Right lobe of liver (tissue), 6 donors: ENCODE measurements around the gene CYP4F22. TPM values are rescaled to one million over a fixed set of nuclear protein-coding genes. Genes with fewer than 3 reads are reported as not detected.

Experiments
- ATAC-seq, 4 donors: fragments of 200-7000 bp; cut with Tn5 transposase; one replicate each; pipeline ENCODE4 v1.9.1; 2020; ENCODE audit warnings: mild to moderate bottlenecking in 4 of 4, moderate library complexity in 4 of 4
- DNase-seq, 3 donors: peaks; one replicate each; pipeline ENCODE4 v3.0.0-alpha.2; 2020
- H3K27ac ChIP-seq, 3 donors: fragments of 200-600 bp; one replicate each; pipeline ENCODE4 v1.8.0; 2022
- H3K27me3 ChIP-seq, 2 donors: fragments of 200-600 bp; one replicate each; pipeline ENCODE4 v1.8.0; 2022
- H3K36me3 ChIP-seq, 4 donors: fragments of 200-600 bp; sonication (generic) in 1 of 4; one replicate each; pipeline versions ENCODE4 v1.5.1 to v1.8.0; 2017 to 2022; ENCODE audit warnings: control low read depth in 1 of 4
- H3K4me1 ChIP-seq, 4 donors: fragments of 200-600 bp; sonication (generic) in 1 of 4; one replicate each; pipeline versions ENCODE4 v1.5.1 to v1.8.0; 2017 to 2022; ENCODE audit warnings: control low read depth in 1 of 4
- H3K4me3 ChIP-seq, 3 donors: fragments of 200-600 bp; one replicate each; pipeline ENCODE4 v1.8.0; 2022
- H3K9me3 ChIP-seq, 4 donors: fragments of 200-600 bp; sonication (generic) in 1 of 4; one replicate each; pipeline versions ENCODE4 v1.5.1 to v1.8.0; 2017 to 2022; ENCODE audit warnings: control low read depth in 1 of 4
- POLR2A ChIP-seq: fragments of 450-650 bp; IDR thresholded peaks from one replicate; pipeline ENCODE4 v1.6.1; 2017; ENCODE audit warnings: antibody characterized with exemption, mild to moderate bottlenecking
- WGBS: methylation state at CpG from one replicate; pipeline ENCODE4 v1.1.6; 2018; ENCODE audit warnings: low coverage, low lambda C conversion rate; ENCODE audit not compliant: insufficient coverage; ENCODE audit errors: missing lambda C conversion rate; 5-methylcytosine and 5-hydroxymethylcytosine counted together
- intact Hi-C, 2 donors: fragments of 100-400 bp; cut with DNase I; formaldehyde crosslinking; loops; one replicate each; pipeline versions ENCODE4 v1.11.2 to v1.14.1; 2022
- total RNA-seq, 6 experiments: library from RNA; depleted of rRNA in 2 of 6; stranded (reverse); fragments of >200 nt in 2 of 6; fragmentation: NEBNext Ultra II Directional in 3 of 6; extraction: Animal tissue kit (Norgen Biotek cat#: 25700) in 3 of 6; gene quantifications; one replicate each; pipeline versions ENCODE4 v1.1.0 to v1.2.4, GENCODE V29; 2016 to 2023
- TF ChIP-seq, protein P1 (sequence below), 4 donors: fragments of 200-600 bp in 3 of 4; fragments of 450-650 bp in 1 of 4; IDR thresholded peaks; one replicate each; pipeline versions ENCODE4 v1.5.1 to v1.8.0; 2016 to 2022; ENCODE audit warnings: antibody characterized with exemption in 4 of 4, mild to moderate bottlenecking in 2 of 4
- donor health status: DM: no; HTN: yes; CAD: no.
- donor health status: DM: no; HTN: no; CAD: no.
- donor health status: DM: no; HTN: no; CAD: no.
- donor health status: DM: no; HTN: yes; CAD: no.
- donor health status: DM: no; HTN: yes; CAD: no.

Gene CYP4F22
- total RNA-seq, 6 experiments from 2014 or later = 0.95 to 6.0 (median 4.5) TPM

DNA sequence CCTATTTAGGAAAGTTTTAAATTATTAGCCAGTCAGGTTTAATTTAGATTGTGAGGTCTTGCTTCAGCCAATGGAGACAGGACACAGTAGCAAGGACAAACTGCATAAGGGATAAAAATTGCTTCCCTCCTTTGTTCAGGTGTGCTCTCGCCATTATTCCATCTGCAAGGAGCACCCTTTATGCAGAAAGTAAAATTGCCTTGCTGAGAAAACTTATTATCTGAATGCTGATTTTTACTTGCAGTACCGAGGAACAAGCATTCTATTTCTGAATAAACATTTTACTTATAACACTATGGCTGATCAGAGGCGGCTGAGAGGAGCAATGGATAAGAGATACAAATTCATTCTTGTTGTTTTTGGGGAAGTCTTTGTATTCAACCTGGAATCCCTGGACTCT is 8.0 kb downstream of the CYP4F22 start:
- intact Hi-C loops = no loop called here
- DNase-seq (no peak), ATAC-seq (no peak)

DNA sequence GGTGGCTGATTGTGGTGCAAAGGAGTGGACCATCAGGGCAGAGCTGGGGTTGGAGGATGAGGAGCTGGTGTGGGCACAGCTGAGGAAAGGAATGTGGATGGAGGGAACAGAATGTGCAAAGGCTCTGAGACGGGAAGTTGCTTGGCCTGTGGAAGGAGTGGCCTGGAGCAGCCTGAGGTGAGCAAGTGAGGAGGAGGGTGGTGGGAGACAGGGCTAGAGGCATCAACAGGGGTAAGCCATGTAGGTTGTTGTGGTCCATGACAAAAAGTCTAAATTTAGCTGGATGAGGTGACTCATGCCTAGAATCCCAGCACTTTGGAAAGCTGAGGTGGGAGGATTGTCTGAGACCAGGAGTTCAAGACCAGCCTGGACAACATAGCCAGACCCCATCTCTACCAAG is 9.5 kb downstream of the CYP4F22 start:
- H3K36me3 ChIP-seq = no peaks in the 10 kb centered on the region
- TF ChIP-seq, protein P1, sequence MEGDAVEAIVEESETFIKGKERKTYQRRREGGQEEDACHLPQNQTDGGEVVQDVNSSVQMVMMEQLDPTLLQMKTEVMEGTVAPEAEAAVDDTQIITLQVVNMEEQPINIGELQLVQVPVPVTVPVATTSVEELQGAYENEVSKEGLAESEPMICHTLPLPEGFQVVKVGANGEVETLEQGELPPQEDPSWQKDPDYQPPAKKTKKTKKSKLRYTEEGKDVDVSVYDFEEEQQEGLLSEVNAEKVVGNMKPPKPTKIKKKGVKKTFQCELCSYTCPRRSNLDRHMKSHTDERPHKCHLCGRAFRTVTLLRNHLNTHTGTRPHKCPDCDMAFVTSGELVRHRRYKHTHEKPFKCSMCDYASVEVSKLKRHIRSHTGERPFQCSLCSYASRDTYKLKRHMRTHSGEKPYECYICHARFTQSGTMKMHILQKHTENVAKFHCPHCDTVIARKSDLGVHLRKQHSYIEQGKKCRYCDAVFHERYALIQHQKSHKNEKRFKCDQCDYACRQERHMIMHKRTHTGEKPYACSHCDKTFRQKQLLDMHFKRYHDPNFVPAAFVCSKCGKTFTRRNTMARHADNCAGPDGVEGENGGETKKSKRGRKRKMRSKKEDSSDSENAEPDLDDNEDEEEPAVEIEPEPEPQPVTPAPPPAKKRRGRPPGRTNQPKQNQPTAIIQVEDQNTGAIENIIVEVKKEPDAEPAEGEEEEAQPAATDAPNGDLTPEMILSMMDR (IDR thresholded peaks at IDR 0.05) = no peak
- TF ChIP-seq POLR2A = no peak
- WGBS = no CpG with 5 or more reads among the region's 1 CpG
- no peaks in the 10 kb centered on the region for H3K9me3 ChIP-seq
- H3K27ac ChIP-seq = no peak overlapping the region
- DNase-seq = no peak
- H3K4me3 ChIP-seq = no peak overlapping the region
- ATAC-seq = no peak
- intact Hi-C loops = no loop called here
- peaks cover 0 to 10% (median 2%) of the 10 kb centered on the region in 4 donors for H3K4me1 ChIP-seq
- no peaks in the 10 kb centered on the region for H3K27me3 ChIP-seq

More for the DNA sequence above, 8.0 kb downstream of the CYP4F22 start:
- H3K36me3 ChIP-seq = no peaks in the 10 kb centered on the region
- WGBS = 97% methylated on average over 3 of the region's 3 CpGs
- H3K27me3 ChIP-seq = no peaks in the 10 kb centered on the region
- no peaks in the 10 kb centered on the region for H3K9me3 ChIP-seq
- TF ChIP-seq, protein P1 (IDR thresholded peaks at IDR 0.05) = no peak
- no peak for TF ChIP-seq POLR2A
- H3K4me1 ChIP-seq = peaks cover 0 to 10% (median 2%) of the 10 kb centered on the region in 4 donors
- no peak overlapping the region for H3K27ac ChIP-seq
- no peak overlapping the region for H3K4me3 ChIP-seq

DNA sequence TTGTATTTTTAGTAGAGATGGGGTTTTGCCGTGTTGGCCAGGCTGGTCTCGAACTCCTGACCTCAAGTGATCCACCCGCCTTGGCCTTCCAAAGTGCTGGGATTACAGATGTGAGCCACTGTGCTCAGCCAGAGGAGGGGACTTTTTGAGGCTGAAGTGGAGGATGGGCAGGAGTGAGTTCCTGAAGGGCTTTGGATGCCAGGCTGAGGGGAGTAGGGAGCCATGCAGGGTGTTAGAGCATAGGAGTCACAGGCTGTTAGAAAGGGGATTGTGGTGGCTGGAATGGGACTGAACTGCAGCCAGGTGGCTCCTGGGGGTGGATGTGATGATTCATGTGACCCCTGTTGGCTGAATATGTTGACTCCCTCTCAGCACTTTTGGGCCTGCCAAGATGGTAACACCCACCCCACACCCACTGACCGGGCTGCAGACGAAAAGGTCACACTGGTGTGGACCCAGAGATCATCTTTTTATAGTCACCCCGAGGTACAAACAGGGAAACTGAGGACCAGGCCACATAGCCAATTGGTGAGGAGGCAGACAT is 11.2 kb downstream of the CYP4F22 start:
- WGBS = 71% methylated on average over 1 of the region's 6 CpGs
- H3K9me3 ChIP-seq = no peaks in the 10 kb centered on the region
- H3K4me3 ChIP-seq = no peak overlapping the region
- ATAC-seq = no peak
- intact Hi-C loops = no loop called here
- H3K4me1 ChIP-seq = peaks cover 0 to 8% (median 1%) of the 10 kb centered on the region in 4 donors
- H3K27me3 ChIP-seq = no peaks in the 10 kb centered on the region
- H3K27ac ChIP-seq = no peak overlapping the region
- no peaks in the 10 kb centered on the region for H3K36me3 ChIP-seq
- no peak for TF ChIP-seq POLR2A
- TF ChIP-seq, protein P1 (IDR thresholded peaks at IDR 0.05) = no peak
- no peak for DNase-seq

DNA sequence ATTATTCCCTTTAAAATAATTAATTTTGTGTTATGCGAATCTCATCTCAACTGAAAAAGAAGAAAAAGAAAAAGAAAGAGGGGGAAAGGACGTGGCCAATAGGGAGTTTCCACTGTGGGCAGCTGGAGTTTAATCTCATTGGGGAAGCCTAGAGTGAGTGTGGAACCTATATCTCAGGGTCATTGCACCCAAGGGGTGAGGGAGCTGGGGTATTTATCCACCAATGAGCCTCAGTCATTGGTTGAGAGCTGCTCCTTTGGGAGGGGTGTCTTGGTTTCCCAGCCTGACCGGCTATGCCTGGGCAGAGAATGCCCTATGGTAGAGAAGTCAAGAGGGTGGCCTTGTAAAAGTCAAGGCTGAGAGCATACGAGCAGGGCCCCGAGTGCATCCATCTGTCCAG is 16.5 kb downstream of the CYP4F22 start:
- Histone ChIP-seq H3K4me3 (no peak overlapping the region), H3K27me3 (no peaks in the 10 kb centered on the region), H3K27ac (no peak overlapping the region), H3K36me3 (no peaks in the 10 kb centered on the region), H3K9me3 (no peaks in the 10 kb centered on the region), H3K4me1 (no peaks in the 10 kb centered on the region)
- no peak for TF ChIP-seq POLR2A
- TF ChIP-seq, protein P1 (IDR thresholded peaks at IDR 0.05) = no peak
- 80% methylated on average over 4 of the region's 5 CpGs for WGBS
- ATAC-seq = no peak
- no peak for DNase-seq
- intact Hi-C loops = no loop called here

DNA sequence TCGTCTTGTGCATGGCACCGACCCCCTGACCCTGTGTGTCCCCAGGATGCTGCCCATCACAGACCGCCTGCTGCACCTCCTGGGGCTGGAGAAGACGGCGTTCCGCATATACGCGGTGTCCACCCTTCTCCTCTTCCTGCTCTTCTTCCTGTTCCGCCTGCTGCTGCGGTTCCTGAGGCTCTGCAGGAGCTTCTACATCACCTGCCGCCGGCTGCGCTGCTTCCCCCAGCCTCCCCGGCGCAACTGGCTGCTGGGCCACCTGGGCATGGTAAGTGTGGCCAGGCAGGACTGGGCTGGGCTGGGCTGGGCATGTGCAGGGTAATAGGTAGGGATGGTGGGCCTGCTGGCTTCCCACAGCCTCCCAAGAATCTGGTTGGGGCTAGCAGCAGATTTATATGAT is 17.0 kb downstream of the CYP4F22 start:
- ATAC-seq = no peak
- intact Hi-C loops = no loop called here

More for the DNA sequence above, 17.0 kb downstream of the CYP4F22 start:
- TF ChIP-seq, protein P1 (IDR thresholded peaks at IDR 0.05) = no peak
- TF ChIP-seq POLR2A = no peak
- Histone ChIP-seq H3K36me3 (no peaks in the 10 kb centered on the region), H3K27me3 (no peaks in the 10 kb centered on the region), H3K9me3 (no peaks in the 10 kb centered on the region), H3K4me1 (no peaks in the 10 kb centered on the region), H3K27ac (no peak overlapping the region), H3K4me3 (no peak overlapping the region)
- WGBS = 77% methylated on average over 9 of the region's 15 CpGs
- DNase-seq = no peak
